Measurements from ENCODE around the gene GAS7. TPM values are rescaled to one million over a fixed set of nuclear protein-coding genes. Genes with fewer than 3 reads are reported as not detected.

Gene GAS7
- total and polyA plus RNA-seq, 2 experiments from 2014 or later = 1.9 to 10.7 TPM

- no peaks in the 10 kb centered on the region for H3K36me3 Mint-ChIP-seq (ENCODE audit: low read depth)
- H3F3A ChIP-seq (replicated peaks; ENCODE audit: low read depth) = no peaks in the 10 kb centered on the region
- no peaks in the 10 kb centered on the region for H3K9me3 Mint-ChIP-seq
- no peaks in the 10 kb centered on the region for H3K27me3 ChIP-seq (ENCODE audit: insufficient read depth)
- no peak overlapping the region for H3K4me2 ChIP-seq
- no peaks in the 10 kb centered on the region; the same call in 1 of the 2 replicates for H3K9me2 ChIP-seq (ENCODE audit: insufficient read depth)
- no peak overlapping the region for H3K4me3 Mint-ChIP-seq
- no peak for ATAC-seq
- DNase-seq (ENCODE audit: low spot score) = no peak
- no peak overlapping the region for H2AFZ ChIP-seq
- H3K4me3 ChIP-seq = no peak overlapping the region
- no peak overlapping the region for H3K27ac Mint-ChIP-seq
- no peaks in the 10 kb centered on the region for H3K36me3 ChIP-seq (ENCODE audit: insufficient read depth)
- TF ChIP-seq CREB1 (CRISPR knock-in tag; IDR thresholded peaks at IDR 0.05; ENCODE audit: low read depth) (no peak), POLR2AphosphoS5 (IDR thresholded peaks at IDR 0.05; ENCODE audit: low read depth) (no peak), ETS1 (IDR thresholded peaks at IDR 0.05) (no peak), ZNF462 (CRISPR knock-in tag; IDR thresholded peaks at IDR 0.05) (no peak), REST (IDR thresholded peaks at IDR 0.05; ENCODE audit: unreplicated experiment) (no peak), ZNF114 (CRISPR knock-in tag; IDR thresholded peaks at IDR 0.05) (no peak), ZNF331 (CRISPR knock-in tag; IDR thresholded peaks at IDR 0.05; ENCODE audit: low read depth) (no peak), NANOG (IDR thresholded peaks at IDR 0.05; ENCODE audit: borderline replicate concordance) (no peak), EZH2 (IDR thresholded peaks at IDR 0.05; ENCODE audit: low read depth, unreplicated experiment) (no peak), EZH2phosphoT487 (IDR thresholded peaks at IDR 0.05; ENCODE audit: unreplicated experiment) (no peak), STAT1 (IDR thresholded peaks at IDR 0.05; ENCODE audit: unreplicated experiment) (no peak), JUNB (IDR thresholded peaks at IDR 0.05; ENCODE audit: unreplicated experiment) (no peak), CTCF (conservative IDR thresholded peaks at IDR 0.05; ENCODE audit: low read depth in 2 of 2) (no peak)
- no peaks in the 10 kb centered on the region for H4K20me1 ChIP-seq (replicated peaks; ENCODE audit: insufficient read depth)
- H3K27me3 Mint-ChIP-seq (ENCODE audit: insufficient read depth, low read depth, poor library complexity) = no peaks in the 10 kb centered on the region
- peaks cover 5% of the 10 kb centered on the region for H3K4me1 ChIP-seq (ENCODE audit: insufficient read depth)
- H3K4me1 Mint-ChIP-seq = peaks cover 21% of the 10 kb centered on the region
- H3K27ac ChIP-seq (ENCODE audit: low read depth) = no peak overlapping the region
- no peaks in the 10 kb centered on the region for H3K79me2 ChIP-seq (replicated peaks; ENCODE audit: insufficient read depth)
Measured at GRCh38 chr17:10035885-10036284, 162.5 kb downstream of the GAS7 start.
